GM21526 (cell line): Measurements from ENCODE around the gene KCTD14.
"Not testable (repeated sequence)": the region's sequence is repeated elsewhere in the genome, so short reads cannot be mapped to it uniquely, and the experiment has no call there.

Experiments used
- ATAC-seq: cut with Tn5 transposase; IDR thresholded peaks from one replicate; pipeline ENCODE4 v1.9.1; 2021; ENCODE audit warnings: moderate library complexity; ENCODE audit not compliant: unreplicated experiment, low FRiP score

KCTD14 gene, protein sequence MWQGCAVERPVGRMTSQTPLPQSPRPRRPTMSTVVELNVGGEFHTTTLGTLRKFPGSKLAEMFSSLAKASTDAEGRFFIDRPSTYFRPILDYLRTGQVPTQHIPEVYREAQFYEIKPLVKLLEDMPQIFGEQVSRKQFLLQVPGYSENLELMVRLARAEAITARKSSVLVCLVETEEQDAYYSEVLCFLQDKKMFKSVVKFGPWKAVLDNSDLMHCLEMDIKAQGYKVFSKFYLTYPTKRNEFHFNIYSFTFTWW

GRCh38 chr11:78022397-78023396, at the start of gene KCTD14:
Gene KCTD14 (minus strand): TSS chr11:78023276. CDS start chr11:78023249, 27 bp downstream.
- ATAC-seq: no peak

GRCh38 chr11:78072455-78072854, 49.4 kb upstream of the KCTD14 start:
- ATAC-seq: no peak

- no peak for ATAC-seq
Measured at GRCh38 chr11:78071717-78072116, 48.6 kb upstream of the KCTD14 start.

DNA sequence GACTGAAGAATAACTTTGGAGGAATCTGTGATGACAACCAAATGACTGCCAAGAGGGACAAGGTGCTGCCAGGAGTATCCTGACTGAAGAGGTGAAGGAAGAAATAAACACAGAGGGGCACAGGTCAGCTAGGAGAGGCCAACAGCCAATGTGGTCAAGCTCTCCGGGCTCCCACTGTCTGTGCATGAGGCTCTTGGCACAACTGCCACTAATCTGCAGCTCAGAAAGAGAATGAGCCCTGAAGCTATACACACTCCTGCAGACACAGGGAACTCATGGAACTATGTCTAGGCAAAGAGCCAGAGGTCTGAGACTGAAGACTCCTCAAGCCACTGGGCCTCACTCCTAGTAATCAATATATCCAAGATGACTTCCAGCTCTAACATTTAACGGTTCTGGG, 47.5 kb upstream of the KCTD14 start:
- no peak for ATAC-seq

GRCh38 chr11:78069465-78069864, 46.4 kb upstream of the KCTD14 start:
- no peak for ATAC-seq

DNA sequence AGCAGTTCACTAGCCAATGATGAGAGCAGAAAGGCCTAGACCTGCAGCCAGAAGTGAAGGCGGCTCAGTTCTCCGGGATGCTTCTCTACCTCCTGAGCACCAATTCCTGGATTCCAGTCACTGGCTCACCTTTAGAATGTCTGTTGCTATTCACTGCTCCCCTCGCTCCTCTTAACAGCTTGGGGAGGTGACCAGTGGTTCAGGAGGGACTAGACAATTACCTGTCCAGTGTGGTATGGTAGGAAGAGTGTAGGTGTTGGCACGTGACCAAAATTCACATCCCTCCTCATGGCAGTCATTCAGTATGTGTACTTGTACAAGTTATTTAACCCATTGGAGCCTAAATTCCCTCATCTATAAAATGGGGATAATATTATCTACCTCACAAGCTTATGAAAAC, 44.6 kb upstream of the KCTD14 start:
- ATAC-seq: no peak

DNA sequence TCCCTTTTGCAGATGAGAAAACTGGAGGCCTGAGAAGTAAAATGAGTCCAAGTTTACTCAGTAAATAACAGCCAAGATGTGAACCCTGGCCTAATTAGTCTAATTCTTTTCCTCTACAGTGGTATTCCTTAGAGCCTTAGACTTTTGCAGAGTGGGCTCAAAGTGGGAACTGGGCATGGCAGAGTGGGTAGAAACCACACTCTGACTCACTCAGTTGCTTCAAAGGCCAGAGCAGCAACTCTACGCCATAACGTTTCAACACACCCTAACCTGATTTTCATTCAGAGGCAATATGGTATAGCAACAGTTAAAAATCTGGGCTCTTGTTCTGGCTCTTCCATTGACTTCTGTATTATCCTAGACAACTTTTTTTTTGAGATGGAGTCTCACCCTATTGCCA, 43.4 kb upstream of the KCTD14 start:
- no peak for ATAC-seq

GRCh38 chr11:78065203-78065602, 42.1 kb upstream of the KCTD14 start:
- ATAC-seq: no peak

GRCh38 chr11:78063440-78064181, 40.5 kb upstream of the KCTD14 start, which contains the start of gene THRSP:
Gene THRSP (plus strand): TSS chr11:78063861. CDS start chr11:78063882, 21 bp downstream.
- ATAC-seq: no peak

GRCh38 chr11:78062671-78063070, 39.6 kb upstream of the KCTD14 start:
- ATAC-seq: no peak

GRCh38 chr11:78061921-78062311, 38.8 kb upstream of the KCTD14 start:
- no peak for ATAC-seq

GRCh38 chr11:78061088-78061920, 38.2 kb upstream of the KCTD14 start:
- ATAC-seq: no peak

DNA sequence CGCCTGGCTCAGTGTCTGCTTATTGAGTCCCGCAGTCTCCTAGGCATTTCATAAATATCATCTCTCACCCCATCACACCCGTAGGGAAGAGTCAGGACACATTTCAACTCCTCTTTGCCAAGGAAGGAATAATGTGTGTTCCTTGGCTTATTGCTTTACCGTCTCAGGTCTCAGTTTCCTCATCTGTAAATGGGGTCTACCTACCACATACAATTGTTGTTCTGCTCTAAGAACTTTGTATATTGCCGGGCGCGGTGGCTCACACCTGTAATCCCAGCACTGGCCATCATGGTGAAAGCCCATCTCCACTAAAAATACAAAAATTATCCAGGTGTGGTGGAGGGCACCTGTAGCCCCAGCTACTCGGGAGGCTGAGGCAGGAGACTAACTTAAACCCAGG, 37.5 kb upstream of the KCTD14 start:
- ATAC-seq: no peak

DNA sequence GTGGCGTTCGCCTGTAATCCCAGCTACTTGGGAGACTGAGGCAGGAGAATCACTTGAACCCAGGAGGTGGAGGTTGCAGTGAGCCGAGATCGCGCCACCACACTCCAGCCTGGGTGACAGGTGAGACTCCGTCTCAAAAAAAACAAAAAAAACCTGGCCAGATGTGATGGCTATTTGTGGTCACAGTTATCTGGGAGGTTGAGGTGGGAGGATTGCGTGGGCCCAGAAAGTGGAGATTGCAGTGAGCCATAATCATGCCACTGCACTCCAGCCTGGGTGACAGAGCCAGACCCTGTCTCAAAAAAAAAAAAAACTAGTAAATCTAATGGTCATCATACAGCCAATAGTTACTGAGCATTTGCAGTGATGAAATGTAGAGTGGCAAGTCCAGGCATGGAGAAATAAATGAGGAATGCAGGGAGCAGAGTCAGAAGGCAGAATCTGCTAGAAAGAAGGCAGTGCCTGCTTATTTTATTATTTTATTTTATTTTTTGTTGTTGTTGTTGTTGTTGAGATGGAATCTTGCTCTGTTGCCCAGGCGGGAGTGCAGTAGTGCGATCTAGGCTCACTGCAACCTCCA, 36.8 kb upstream of the KCTD14 start:
- not testable (repeated sequence) for ATAC-seq

GRCh38 chr11:78057462-78058055, 34.5 kb upstream of the KCTD14 start:
- ATAC-seq: no peak

- no peak for ATAC-seq
Measured at GRCh38 chr11:78056093-78056492, 33.0 kb upstream of the KCTD14 start.

GRCh38 chr11:78054971-78055370, 31.9 kb upstream of the KCTD14 start:
- ATAC-seq: no peak

- ATAC-seq: no peak
Measured at GRCh38 chr11:78050964-78051831, 28.1 kb upstream of the KCTD14 start.
